Fibroblast of villous mesenchyme (primary cell): ENCODE measurements around the gene RALGAPA1. TPM values are rescaled to one million over a fixed set of nuclear protein-coding genes. Genes with fewer than 3 reads are reported as not detected.
A peak's percentile ranks its signal among the peaks of the same experiment; 100 is the strongest.
"Not testable (repeated sequence)": the region's sequence is repeated elsewhere in the genome, so short reads cannot be mapped to it uniquely, and the experiment has no call there.

ENCODE experiments used
- DNase-seq: peaks from one replicate; pipeline ENCODE4 v3.0.0-alpha.2; 2010; ENCODE audit warnings: low read depth
- H3K4me3 ChIP-seq: 2 replicates; pipeline ENCODE4 v1.5.1; 2011; ENCODE audit warnings: low read depth, mild to moderate bottlenecking, low read length
- CTCF ChIP-seq: IDR thresholded peaks from 2 replicates; pipeline ENCODE4 v1.5.1; 2012; ENCODE audit warnings: low read depth, mild to moderate bottlenecking, low read length; ENCODE audit not compliant: insufficient read depth
- total RNA-seq: library from RNA; depleted of rRNA; stranded (reverse); fragments of >200 nt; gene quantifications from 2 replicates; pipeline ENCODE4 v1.2.3, GENCODE V29; 2012

Gene RALGAPA1
- total RNA-seq, 1 donor = 57.9 TPM

- no peak overlapping the region for H3K4me3 ChIP-seq
- TF ChIP-seq CTCF = no peak
- no peak for DNase-seq
Observed at GRCh38 chr14:35783699-35784098, 25.4 kb downstream of the RALGAPA1 start.

GRCh38 chr14:35779368-35779767 lies 29.7 kb downstream of the RALGAPA1 start:
- no peak for DNase-seq
- TF ChIP-seq CTCF = no peak
- H3K4me3 ChIP-seq = no peak overlapping the region

- H3K4me3 ChIP-seq, DNase-seq: not testable (repeated sequence)
Observed at GRCh38 chr14:35777550-35777949, 31.5 kb downstream of the RALGAPA1 start.

GRCh38 chr14:35776823-35777222 lies 32.3 kb downstream of the RALGAPA1 start:
- no peak for TF ChIP-seq CTCF
- no peak for DNase-seq
- no peak overlapping the region for H3K4me3 ChIP-seq

GRCh38 chr14:35776085-35776484 lies 33.0 kb downstream of the RALGAPA1 start:
- not testable (repeated sequence) for H3K4me3 ChIP-seq, DNase-seq

GRCh38 chr14:35766700-35767082 lies 42.4 kb downstream of the RALGAPA1 start:
- DNase-seq = peak; percentile 8
- no peak for TF ChIP-seq CTCF
- no peak overlapping the region for H3K4me3 ChIP-seq

- TF ChIP-seq CTCF = no peak
- no peak overlapping the region for H3K4me3 ChIP-seq
- no peak for DNase-seq
Observed at GRCh38 chr14:35766036-35766699, 42.9 kb downstream of the RALGAPA1 start.

- no peak for TF ChIP-seq CTCF
- no peak overlapping the region for H3K4me3 ChIP-seq
- no peak for DNase-seq
Observed at GRCh38 chr14:35761922-35762321, 47.2 kb downstream of the RALGAPA1 start.
